Upper lobe of left lung (tissue), 6 donors: ENCODE results near the gene PAPSS2. TPM values are rescaled to one million over a fixed set of nuclear protein-coding genes. Genes with fewer than 3 reads are reported as not detected.
"Not testable (repeated sequence)": the region's sequence is repeated elsewhere in the genome, so short reads cannot be mapped to it uniquely, and the experiment has no call there.

Experiments used
- ATAC-seq, 2 donors: fragments of 200-7000 bp; cut with Tn5 transposase; one replicate each; pipeline ENCODE4 v1.9.1; 2022; ENCODE audit warnings: mild to moderate bottlenecking in 2 of 2, moderate library complexity in 2 of 2; ENCODE audit not compliant: low FRiP score in 2 of 2
- DNase-seq, 2 donors: peaks; one replicate each; pipeline ENCODE4 v3.0.0-alpha.2; 2019 to 2020
- H3K27ac ChIP-seq, 4 donors: fragments of 200-600 bp; sonication (generic); one replicate each; pipeline ENCODE4 v1.5.1; 2016 to 2019
- H3K27me3 ChIP-seq, 4 donors: fragments of 200-600 bp; sonication (generic); one replicate each; pipeline ENCODE4 v1.5.1; 2017 to 2019
- H3K36me3 ChIP-seq, 4 donors: fragments of 200-600 bp; sonication (generic); one replicate each; pipeline ENCODE4 v1.5.1; 2016 to 2019
- H3K4me1 ChIP-seq, 4 donors: fragments of 200-600 bp; sonication (generic); one replicate each; pipeline ENCODE4 v1.5.1; 2018 to 2019
- H3K4me3 ChIP-seq, 4 donors: fragments of 200-600 bp; sonication (generic); one replicate each; pipeline ENCODE4 v1.5.1; 2017 to 2019; ENCODE audit warnings: mild to moderate bottlenecking in 2 of 4, moderate library complexity in 1 of 4
- H3K9me3 ChIP-seq, 4 donors: fragments of 200-600 bp; sonication (generic); one replicate each; pipeline ENCODE4 v1.5.1; 2018 to 2019
- CTCF ChIP-seq, 6 experiments: fragments of 450-650 bp in 4 of 6; fragments of 200-600 bp in 2 of 6; sonication (generic) in 2 of 6; IDR thresholded peaks; one replicate each; pipeline ENCODE4 v1.5.1; 2016 to 2019; ENCODE audit warnings: antibody characterized with exemption in 6 of 6
- EP300 ChIP-seq, 4 donors: sonication (generic); formaldehyde crosslinking; IDR thresholded peaks; one replicate each; pipeline ENCODE4 v1.5.1; 2017; ENCODE audit warnings: antibody characterized with exemption in 4 of 4, control low read depth in 2 of 4
- POLR2A ChIP-seq, 4 donors: fragments of 450-650 bp; IDR thresholded peaks; one replicate each; pipeline ENCODE4 v1.5.1; 2016 to 2017; ENCODE audit warnings: antibody characterized with exemption in 4 of 4, mild to moderate bottlenecking in 2 of 4
- POLR2AphosphoS5 ChIP-seq, 2 donors: sonication (generic); formaldehyde crosslinking; IDR thresholded peaks; one replicate each; pipeline ENCODE4 v1.5.1; 2017; ENCODE audit warnings: antibody characterized with exemption in 2 of 2
- WGBS, 2 donors: methylation state at CpG; one replicate each; pipeline ENCODE4 v1.1.5; 2017 to 2018; 5-methylcytosine and 5-hydroxymethylcytosine counted together
- total RNA-seq, 6 donors: library from RNA; depleted of rRNA in 4 of 6; stranded (reverse); fragments of >200 nt in 4 of 6; gene quantifications; one replicate each; pipeline versions ENCODE4 v1.1.0 to v1.2.1, GENCODE V29; 2016 to 2021
- donor health status: DM: no; HTN: no; CAD: no; lungs with moderate emphysema.
- donor health status: DM: no; HTN: yes; CAD: no; lungs with severe emphysema.

The PAPSS2 gene
- total RNA-seq, 6 donors from 2014 or later = 48.2 to 217 (median 159) TPM

GRCh38 chr10:87642486-87642885 is 17.2 kb upstream of the PAPSS2 start:
- Histone ChIP-seq H3K4me1 (peaks cover 0 to 7% (median 0%) of the 10 kb centered on the region in 4 donors), H3K36me3 (no peaks in the 10 kb centered on the region), H3K27me3 (no peaks in the 10 kb centered on the region), H3K27ac (no peak overlapping the region), H3K9me3 (no peaks in the 10 kb centered on the region), H3K4me3 (no peak overlapping the region)
- TF ChIP-seq POLR2AphosphoS5 (IDR thresholded peaks at IDR 0.05) (no peak), CTCF (IDR thresholded peaks at IDR 0.05) (no peak), POLR2A (IDR thresholded peaks at IDR 0.05) (no peak), EP300 (IDR thresholded peaks at IDR 0.05) (no peak)
- DNase-seq (no peak), ATAC-seq (no peak)
- 90 to 94% methylated on average over 11 of the region's 11 CpGs for WGBS, 2 donors

GRCh38 chr10:87642988-87643387 is 16.7 kb upstream of the PAPSS2 start:
- ATAC-seq = no peak
- no peak overlapping the region for H3K27ac ChIP-seq
- TF ChIP-seq POLR2AphosphoS5 (IDR thresholded peaks at IDR 0.05) (no peak), EP300 (IDR thresholded peaks at IDR 0.05) (no peak), POLR2A (IDR thresholded peaks at IDR 0.05) (no peak), CTCF (IDR thresholded peaks at IDR 0.05) (no peak)

GRCh38 chr10:87643920-87644319 is 15.8 kb upstream of the PAPSS2 start:
- Histone ChIP-seq H3K27me3 (no peaks in the 10 kb centered on the region), H3K27ac (no peak overlapping the region), H3K4me1 (peaks cover 0 to 7% (median 0%) of the 10 kb centered on the region in 4 donors), H3K36me3 (no peaks in the 10 kb centered on the region), H3K9me3 (no peaks in the 10 kb centered on the region), H3K4me3 (no peak overlapping the region)
- ATAC-seq (no peak), DNase-seq (no peak)
- TF ChIP-seq EP300 (IDR thresholded peaks at IDR 0.05) = no peak
- 89 to 94% methylated on average over 3 of the region's 3 CpGs for WGBS, 2 donors

More at GRCh38 chr10:87642988-87643387, 16.7 kb upstream of the PAPSS2 start:
- peaks cover 0 to 7% (median 0%) of the 10 kb centered on the region in 4 donors for H3K4me1 ChIP-seq
- no peak for DNase-seq
- H3K4me3 ChIP-seq = no peak overlapping the region
- H3K36me3 ChIP-seq = no peaks in the 10 kb centered on the region
- no peaks in the 10 kb centered on the region for H3K27me3 ChIP-seq
- no peaks in the 10 kb centered on the region for H3K9me3 ChIP-seq

- ATAC-seq, DNase-seq, H3K27ac ChIP-seq, H3K36me3 ChIP-seq, H3K27me3 ChIP-seq, H3K9me3 ChIP-seq, H3K4me3 ChIP-seq, H3K4me1 ChIP-seq: not testable (repeated sequence)
- 88 to 90% methylated on average over 3 of the region's 3 CpGs for WGBS, 2 donors
Measured at GRCh38 chr10:87644500-87644899, 15.2 kb upstream of the PAPSS2 start.

GRCh38 chr10:87646192-87646909 is 13.3 kb upstream of the PAPSS2 start:
- Histone ChIP-seq H3K4me3 (no peak overlapping the region), H3K27me3 (no peaks in the 10 kb centered on the region), H3K36me3 (no peaks in the 10 kb centered on the region), H3K27ac (peak overlapping the region in 2 of 4 donors; percentile 14 to 23), H3K9me3 (no peaks in the 10 kb centered on the region), H3K4me1 (peaks cover 0 to 7% (median 0%) of the 10 kb centered on the region in 4 donors)
- peak; percentile 46 to 66 for ATAC-seq
- no peak for DNase-seq
- 65 to 70% methylated on average over 4 of the region's 4 CpGs for WGBS, 2 donors
- TF ChIP-seq POLR2A (IDR thresholded peaks at IDR 0.05) (no peak), POLR2AphosphoS5 (IDR thresholded peaks at IDR 0.05) (no peak), EP300 (IDR thresholded peaks at IDR 0.05) (no peak), CTCF (IDR thresholded peaks at IDR 0.05) (no peak)

GRCh38 chr10:87646935-87647334 is 12.7 kb upstream of the PAPSS2 start:
- H3K27ac ChIP-seq = peak overlapping the region in 3 of 4 donors; percentile 14 to 32 (median 23)
- TF ChIP-seq POLR2AphosphoS5 (IDR thresholded peaks at IDR 0.05) = no peak
- no peak for TF ChIP-seq CTCF (IDR thresholded peaks at IDR 0.05)
- no peak for TF ChIP-seq POLR2A (IDR thresholded peaks at IDR 0.05)
- TF ChIP-seq EP300 (IDR thresholded peaks at IDR 0.05) = no peak
- no peaks in the 10 kb centered on the region for H3K27me3 ChIP-seq
- H3K9me3 ChIP-seq = no peaks in the 10 kb centered on the region
- ATAC-seq (peak in 1 of 2 donors; percentile 71), DNase-seq (no peak)
- WGBS, 2 donors = 79 to 87% methylated on average over 2 of the region's 2 CpGs
- peaks cover 0 to 7% (median 0%) of the 10 kb centered on the region in 4 donors for H3K4me1 ChIP-seq
- H3K4me3 ChIP-seq = no peak overlapping the region
- H3K36me3 ChIP-seq = no peaks in the 10 kb centered on the region
